Uterus (tissue), 4 donors: ENCODE results near the gene CHD2. TPM values are rescaled to one million over a fixed set of nuclear protein-coding genes. Genes with fewer than 3 reads are reported as not detected.

ENCODE experiments used
- DNase-seq, 2 donors: peaks; one replicate each; pipeline ENCODE4 v3.0.0-alpha.2; 2019 to 2020
- H3K27ac ChIP-seq, 2 donors: fragments of 200-600 bp; sonication (generic); 1 replicate in 1 of 2; 2 replicates in 1 of 2; pipeline ENCODE4 v1.5.1; 2016 to 2018
- H3K27me3 ChIP-seq, 2 donors: fragments of 200-600 bp; sonication (generic); one replicate each; pipeline ENCODE4 v1.5.1; 2018 to 2019; ENCODE audit warnings: control low read depth in 1 of 2
- H3K36me3 ChIP-seq, 2 donors: fragments of 200-600 bp; sonication (generic); one replicate each; pipeline ENCODE4 v1.5.1; 2019; ENCODE audit warnings: control low read depth in 1 of 2
- H3K4me1 ChIP-seq, 2 donors: fragments of 200-600 bp; sonication (generic); one replicate each; pipeline ENCODE4 v1.5.1; 2018 to 2019; ENCODE audit warnings: control low read depth in 1 of 2
- H3K4me3 ChIP-seq, 2 donors: fragments of 200-600 bp; sonication (generic); 1 replicate in 1 of 2; 2 replicates in 1 of 2; pipeline ENCODE4 v1.5.1; 2018 to 2019; ENCODE audit warnings: mild to moderate bottlenecking in 1 of 2
- H3K9me3 ChIP-seq, 2 donors: fragments of 200-600 bp; sonication (generic); one replicate each; pipeline ENCODE4 v1.5.1; 2019; ENCODE audit warnings: control low read depth in 1 of 2
- CTCF ChIP-seq, 4 experiments: fragments of 200-600 bp in 2 of 4; fragments of 450-650 bp in 2 of 4; sonication (generic) in 2 of 4; IDR thresholded peaks; one replicate each; pipeline ENCODE4 v1.5.1; 2016 to 2019; ENCODE audit warnings: antibody characterized with exemption in 4 of 4, mild to moderate bottlenecking in 2 of 4, moderate library complexity in 1 of 4
- POLR2A ChIP-seq, 2 donors: fragments of 450-650 bp; IDR thresholded peaks; one replicate each; pipeline ENCODE4 v1.6.1; 2016; ENCODE audit warnings: antibody characterized with exemption in 2 of 2, mild to moderate bottlenecking in 1 of 2, moderate library complexity in 1 of 2
- intact Hi-C: fragments of 100-400 bp; cut with DNase I; formaldehyde crosslinking; loops from one replicate; pipeline ENCODE4 v1.15.1; 2023; ENCODE audit warnings: low total_unique reads
- total RNA-seq, 4 donors: library from RNA; depleted of rRNA in 3 of 4; stranded (reverse); fragments of >200 nt in 3 of 4; gene quantifications; one replicate each; pipeline versions ENCODE4 v1.1.0 to v1.2.4, GENCODE V29; 2014 to 2023
- donor health status: DM: yes; HTN: yes; CAD: no.

CHD2 gene
- total RNA-seq, 4 donors from 2014 or later, result 71.0 to 166 (median 152) TPM

GRCh38 chr15:92933831-92934230 lies 33.7 kb downstream of the CHD2 start:
- no peak for TF ChIP-seq CTCF (IDR thresholded peaks at IDR 0.05)
- TF ChIP-seq POLR2A (IDR thresholded peaks at IDR 0.05), result no peak
- DNase-seq, result no peak
- no peak overlapping the region for H3K27ac ChIP-seq
- H3K4me1 ChIP-seq, result no peaks in the 10 kb centered on the region
- no peaks in the 10 kb centered on the region for H3K36me3 ChIP-seq
- no peaks in the 10 kb centered on the region for H3K9me3 ChIP-seq
- no peaks in the 10 kb centered on the region for H3K27me3 ChIP-seq
- H3K4me3 ChIP-seq, result no peak overlapping the region
- intact Hi-C loops, result no loop called here

DNA sequence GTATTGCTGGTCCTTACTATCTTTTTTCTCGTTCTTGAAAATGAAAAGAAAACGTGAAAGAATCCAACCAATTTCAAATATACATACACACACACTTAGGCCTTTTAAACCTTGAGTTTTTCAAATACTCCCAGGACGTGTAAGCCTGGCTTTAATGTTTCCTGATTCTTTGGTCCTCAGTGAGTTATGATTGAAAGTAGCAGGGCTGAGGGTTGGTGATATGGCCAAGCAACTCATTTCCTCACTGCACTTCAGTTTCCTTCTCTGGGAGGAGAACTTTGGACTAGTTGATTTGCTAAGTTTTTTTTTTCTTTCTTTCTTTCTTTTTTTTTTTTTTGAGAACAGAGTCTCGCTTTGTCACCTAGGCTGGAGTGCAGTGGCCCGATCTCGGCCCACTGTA lies 34.6 kb downstream of the CHD2 start:
- Histone ChIP-seq H3K9me3 (no peaks in the 10 kb centered on the region), H3K4me3 (no peak overlapping the region), H3K27me3 (no peaks in the 10 kb centered on the region), H3K36me3 (no peaks in the 10 kb centered on the region), H3K27ac (no peak overlapping the region), H3K4me1 (no peaks in the 10 kb centered on the region)
- intact Hi-C loops, result no loop called here
- DNase-seq, result no peak
- no peak for TF ChIP-seq CTCF (IDR thresholded peaks at IDR 0.05)
- no peak for TF ChIP-seq POLR2A (IDR thresholded peaks at IDR 0.05)

GRCh38 chr15:92936138-92936537 lies 36.0 kb downstream of the CHD2 start:
- Histone ChIP-seq H3K9me3 (no peaks in the 10 kb centered on the region), H3K4me1 (no peaks in the 10 kb centered on the region), H3K36me3 (no peaks in the 10 kb centered on the region), H3K27me3 (no peaks in the 10 kb centered on the region), H3K4me3 (no peak overlapping the region), H3K27ac (no peak overlapping the region)
- TF ChIP-seq CTCF (IDR thresholded peaks at IDR 0.05), result no peak
- no peak for TF ChIP-seq POLR2A (IDR thresholded peaks at IDR 0.05)
- no peak for DNase-seq
- intact Hi-C loops, result no loop called here

DNA sequence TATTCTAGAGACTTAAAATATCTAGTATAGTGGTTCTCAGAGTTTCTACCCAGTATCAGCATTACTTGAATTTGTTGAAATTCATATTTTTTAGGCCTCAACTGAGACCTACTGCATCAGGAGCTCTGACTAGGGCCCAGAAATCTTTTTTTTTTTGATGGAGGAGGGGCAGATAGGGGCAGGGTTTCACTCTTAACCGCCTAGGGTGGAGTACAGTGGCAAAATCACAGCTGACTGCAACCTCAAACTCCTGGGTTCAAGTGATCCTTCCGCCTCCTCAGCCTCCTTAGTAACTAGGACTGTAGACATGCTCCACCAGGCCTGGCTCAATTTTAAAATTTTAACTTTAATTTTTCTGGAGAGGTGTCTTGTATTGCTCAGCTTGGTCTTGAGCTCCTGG lies 36.6 kb downstream of the CHD2 start:
- DNase-seq, result no peak
- Histone ChIP-seq H3K4me1 (no peaks in the 10 kb centered on the region), H3K27ac (no peak overlapping the region), H3K9me3 (no peaks in the 10 kb centered on the region), H3K36me3 (no peaks in the 10 kb centered on the region), H3K27me3 (no peaks in the 10 kb centered on the region), H3K4me3 (no peak overlapping the region)
- intact Hi-C loops, result no loop called here
- TF ChIP-seq POLR2A (IDR thresholded peaks at IDR 0.05) (no peak), CTCF (IDR thresholded peaks at IDR 0.05) (no peak)

GRCh38 chr15:92937901-92938300 lies 37.8 kb downstream of the CHD2 start:
- Histone ChIP-seq H3K36me3 (no peaks in the 10 kb centered on the region), H3K9me3 (no peaks in the 10 kb centered on the region), H3K27ac (no peak overlapping the region), H3K4me3 (no peak overlapping the region), H3K27me3 (no peaks in the 10 kb centered on the region), H3K4me1 (no peaks in the 10 kb centered on the region)
- TF ChIP-seq CTCF (IDR thresholded peaks at IDR 0.05) (no peak), POLR2A (IDR thresholded peaks at IDR 0.05) (no peak)
- DNase-seq, result no peak
- intact Hi-C loops, result no loop called here
